IMR-90 (cell line): ENCODE results near the gene ANKRD24. TPM values are rescaled to one million over a fixed set of nuclear protein-coding genes. Genes with fewer than 3 reads are reported as not detected.

Experiments
- ATAC-seq: fragments of 200-7000 bp; cut with Tn5 transposase; 2 replicates; pipeline ENCODE4 v1.9.1; 2020; ENCODE audit warnings: low read depth, mild to moderate bottlenecking, moderate library complexity
- BruUV-seq: library from RNA; stranded (reverse); fragments of 400-500 nt; replicated peaks from 2 replicates; lab custom pipeline; 2021; lab: Mats Ljungman, UMichigan
- CTCF ChIA-PET: fragments of 300-600 bp; formaldehyde crosslinking; extraction: SDS; loops from one replicate; lab custom pipeline; 2021; ENCODE audit warnings: antibody characterized with exemption; lab: Yijun Ruan, JAX
- POLR2A ChIA-PET: fragments of 300-600 bp; sonication (Branson Sonifier 250); formaldehyde crosslinking; loops from one replicate; lab custom pipeline; 2022; ENCODE audit warnings: antibody characterized with exemption; ENCODE audit not compliant: unreplicated experiment; lab: Charles Lee
- DNase-seq: peaks from one replicate; pipeline ENCODE4 v3.0.0; 2013
- H2AFZ ChIP-seq: replicated peaks from 2 replicates; pipeline ENCODE3; 2013; ENCODE audit warnings: low read length, mild to moderate bottlenecking; ENCODE audit not compliant: poor library complexity
- H2AK5ac ChIP-seq: 2 replicates; pipeline ENCODE4 v1.6.1; 2013; ENCODE audit warnings: low read depth, low read length, inconsistent platforms
- H2AK9ac ChIP-seq: replicated peaks from 2 replicates; pipeline ENCODE3; 2013; ENCODE audit warnings: mild to moderate bottlenecking, low read depth, low read length, moderate library complexity; ENCODE audit not compliant: poor library complexity
- H2BK120ac ChIP-seq: 2 replicates; pipeline ENCODE4 v1.6.1; 2013; ENCODE audit warnings: low read depth, low read length, inconsistent platforms
- H2BK15ac ChIP-seq: 3 replicates; pipeline ENCODE4 v1.6.1; 2013; ENCODE audit warnings: low read depth, low read length, inconsistent platforms
- H2BK20ac ChIP-seq: 2 replicates; pipeline ENCODE4 v1.6.1; 2013; ENCODE audit warnings: low read depth, mild to moderate bottlenecking, inconsistent platforms, low read length, moderate library complexity
- H2BK5ac ChIP-seq: 2 replicates; pipeline ENCODE4 v1.6.1; 2013; ENCODE audit warnings: mild to moderate bottlenecking, low read depth, low read length, inconsistent platforms; ENCODE audit not compliant: poor library complexity, severe bottlenecking
- H3K14ac ChIP-seq: replicated peaks from 2 replicates; pipeline ENCODE4 v1.6.1; 2013; ENCODE audit warnings: low read depth, low read length, inconsistent platforms
- H3K18ac ChIP-seq: 2 replicates; pipeline ENCODE4 v1.6.1; 2013; ENCODE audit warnings: low read depth, low read length, control low read depth
- H3K23ac ChIP-seq: 2 replicates; pipeline ENCODE4 v1.6.1; 2013; ENCODE audit warnings: low read depth, low read length, inconsistent platforms
- H3K27ac ChIP-seq: 2 replicates; pipeline ENCODE4 v1.5.1; 2013; ENCODE audit warnings: mild to moderate bottlenecking, control low read depth, low read length; ENCODE audit not compliant: insufficient read depth
- H3K27me3 ChIP-seq: 2 replicates; pipeline ENCODE4 v1.6.1; 2013; ENCODE audit warnings: low read length; ENCODE audit not compliant: control insufficient read depth, insufficient read depth
- H3K36me3 ChIP-seq: 2 replicates; pipeline ENCODE4 v1.6.1; 2013; ENCODE audit warnings: low read length, mixed read lengths; ENCODE audit not compliant: control insufficient read depth, insufficient read depth
- H3K4ac ChIP-seq: 2 replicates; pipeline ENCODE4 v1.6.1; 2013; ENCODE audit warnings: low read depth, low read length, inconsistent platforms
- H3K4me1 ChIP-seq: 2 replicates; pipeline ENCODE4 v1.6.1; 2013; ENCODE audit warnings: low read length, mixed read lengths; ENCODE audit not compliant: control insufficient read depth, insufficient read depth
- H3K4me2 ChIP-seq: 2 replicates; pipeline ENCODE4 v1.6.1; 2013; ENCODE audit warnings: low read depth, mild to moderate bottlenecking, control low read depth, low read length, moderate library complexity
- H3K4me3 ChIP-seq: 2 replicates; pipeline ENCODE4 v1.5.1; 2013; ENCODE audit warnings: low read depth, mild to moderate bottlenecking, control low read depth, low read length, moderate library complexity; ENCODE audit not compliant: insufficient read depth
- H3K56ac ChIP-seq: 2 replicates; pipeline ENCODE4 v1.6.1; 2013; ENCODE audit warnings: low read length, inconsistent platforms; ENCODE audit not compliant: insufficient read depth; ENCODE audit errors: extremely low read depth
- H3K79me1 ChIP-seq, 2 experiments: 2 replicates each; pipeline ENCODE4 v1.6.1; 2013; ENCODE audit warnings: low read length in 2 of 2, inconsistent platforms in 1 of 2, low read depth in 1 of 2
- H3K9ac ChIP-seq: 2 replicates; pipeline ENCODE4 v1.6.1; 2013; ENCODE audit warnings: low read depth, low read length, control low read depth
- H3K9me1 ChIP-seq: 2 replicates; pipeline ENCODE4 v1.6.1; 2013; ENCODE audit warnings: low read length, inconsistent platforms; ENCODE audit not compliant: insufficient read depth
- H3K9me3 ChIP-seq: 2 replicates; pipeline ENCODE4 v1.6.1; 2013; ENCODE audit warnings: low read length; ENCODE audit not compliant: control insufficient read depth, insufficient read depth
- H4K20me1 ChIP-seq: 2 replicates; pipeline ENCODE4 v1.6.1; 2013; ENCODE audit warnings: low read length, inconsistent platforms; ENCODE audit not compliant: insufficient read depth
- H4K5ac ChIP-seq: 2 replicates; pipeline ENCODE4 v1.6.1; 2013; ENCODE audit warnings: mild to moderate bottlenecking, low read depth, low read length, control low read depth
- H4K8ac ChIP-seq, 2 experiments: 2 replicates each; pipeline ENCODE4 v1.6.1; 2013; ENCODE audit warnings: low read depth in 2 of 2, low read length in 2 of 2, control low read depth in 1 of 2, inconsistent platforms in 1 of 2
- H4K91ac ChIP-seq: 2 replicates; pipeline ENCODE4 v1.6.1; 2013; ENCODE audit warnings: low read depth, low read length, inconsistent platforms; ENCODE audit not compliant: insufficient read depth
- BHLHE40 ChIP-seq: fragments of 150-350 bp; IDR thresholded peaks from 2 replicates; pipeline ENCODE4 v1.6.1; 2016; ENCODE audit warnings: mild to moderate bottlenecking, low read depth, low read length
- CEBPB ChIP-seq: IDR thresholded peaks from 2 replicates; pipeline ENCODE4 v1.6.1; 2012; ENCODE audit warnings: low read depth, low read length, improper control_type of control experiment
- CHD1 ChIP-seq: IDR thresholded peaks from 2 replicates; pipeline ENCODE4 v1.6.1; 2012; ENCODE audit warnings: low read depth, low read length, improper control_type of control experiment
- FOS ChIP-seq: fragments of 150-350 bp; IDR thresholded peaks from 2 replicates; pipeline ENCODE4 v1.6.1; 2016; ENCODE audit warnings: low read depth, low read length
- MAFK ChIP-seq: IDR thresholded peaks from 2 replicates; pipeline ENCODE4 v1.6.1; 2012; ENCODE audit warnings: low read depth, low read length, improper control_type of control experiment
- MAZ ChIP-seq: IDR thresholded peaks from 2 replicates; pipeline ENCODE4 v1.6.1; 2012; ENCODE audit warnings: low read depth, mild to moderate bottlenecking, low read length, improper control_type of control experiment, moderate library complexity, borderline replicate concordance
- MXI1 ChIP-seq: IDR thresholded peaks from 2 replicates; pipeline ENCODE4 v1.6.1; 2012; ENCODE audit warnings: low read depth, mild to moderate bottlenecking, low read length, moderate library complexity, borderline replicate concordance
- NFE2L2 ChIP-seq: fragments of 150-350 bp; IDR thresholded peaks from 2 replicates; pipeline ENCODE4 v1.6.1; 2016; ENCODE audit warnings: low read depth, mild to moderate bottlenecking, low read length
- POLR2A ChIP-seq: IDR thresholded peaks from 2 replicates; pipeline ENCODE4 v1.6.1; 2012; ENCODE audit warnings: mild to moderate bottlenecking, low read depth, low read length
- RAD21 ChIP-seq: IDR thresholded peaks from 2 replicates; pipeline ENCODE4 v1.6.1; 2012; ENCODE audit warnings: low read length, improper control_type of control experiment
- RCOR1 ChIP-seq: IDR thresholded peaks from 2 replicates; pipeline ENCODE4 v1.6.1; 2012; ENCODE audit warnings: mild to moderate bottlenecking, low read length, improper control_type of control experiment; ENCODE audit not compliant: insufficient replicate concordance
- SMC3 ChIP-seq: fragments of 150-350 bp; IDR thresholded peaks from 2 replicates; pipeline ENCODE4 v1.6.1; 2016; ENCODE audit warnings: low read depth, mild to moderate bottlenecking, antibody characterized with exemption, low read length, moderate library complexity
- WGBS, 2 experiments: methylation state at CpG; one replicate each; pipeline versions ENCODE4 v1.1.5 to v1.1.7; 2013; ENCODE audit warnings: missing lambda C conversion rate in 2 of 2; ENCODE audit not compliant: insufficient read length in 1 of 2; ENCODE audit errors: extremely low coverage in 2 of 2; 5-methylcytosine and 5-hydroxymethylcytosine counted together
- dilution Hi-C: fragments of 300-500 bp; cut with HindIII; formaldehyde crosslinking; loops from one replicate; pipeline ENCODE4 v1.14.3; 2018; ENCODE audit warnings: low sequenced_read_pairs; ENCODE audit not compliant: unreplicated experiment
- in situ Hi-C: fragments of 300-500 bp; cut with MboI; formaldehyde crosslinking; loops from 3 replicates; pipeline ENCODE4 v1.14.3; 2019; ENCODE audit warnings: low sequenced_read_pairs, inconsistent platforms, mixed read lengths
- intact Hi-C: fragments of 100-400 bp; cut with micrococcal nuclease; formaldehyde crosslinking; loops from 2 replicates; pipeline ENCODE4 v1.10.0; 2022
- polyA plus RNA-seq, 3 experiments: library from polyadenylated mRNA; depleted of rRNA; stranded (reverse); fragments of >200 nt; gene quantifications; 2 replicates each; pipeline ENCODE4 v1.2.3, GENCODE V29; 2012; ENCODE audit warnings: low replicate concordance in 1 of 3
- total RNA-seq: library from RNA; depleted of rRNA; stranded (reverse); fragments of >200 nt; gene quantifications from 2 replicates; pipeline ENCODE4 v1.2.3, GENCODE V29; 2012
- TF ChIP-seq, protein P1 (sequence below): fragments of 150-350 bp; IDR thresholded peaks from 2 replicates; pipeline ENCODE4 v1.6.1; 2017; ENCODE audit warnings: mild to moderate bottlenecking, antibody characterized with exemption, low read length, low read depth
- TF ChIP-seq, protein P2 (sequence below): conservative IDR thresholded peaks from 2 replicates; pipeline ENCODE4 v1.5.1; 2012; ENCODE audit warnings: mild to moderate bottlenecking, low read depth, low read length, improper control_type of control experiment

The ANKRD24 gene
- total and polyA plus RNA-seq, 2 of the 4 experiments (the other 2 are of a cell fraction), result 0.18 to 0.21 TPM

GRCh38 chr19:4232614-4233281 lies 50.3 kb downstream of the ANKRD24 start:
- Histone ChIP-seq H4K91ac (no peak overlapping the region), H3K27ac (no peak overlapping the region), H3K79me1 (no peaks in the 10 kb centered on the region), H2AFZ (peak overlapping the region; percentile 51), H3K14ac (no peak overlapping the region), H3K18ac (no peak overlapping the region), H3K27me3 (peaks cover 12% of the 10 kb centered on the region), H4K5ac (no peak overlapping the region), H2AK5ac (no peak overlapping the region), H3K56ac (no peak overlapping the region), H3K9ac (no peak overlapping the region), H3K23ac (no peak overlapping the region), H3K36me3 (no peaks in the 10 kb centered on the region), H3K4me3 (no peak overlapping the region), H2BK15ac (no peak overlapping the region), H3K9me3 (no peaks in the 10 kb centered on the region), H4K8ac (no peak overlapping the region), H3K4ac (no peak overlapping the region), H3K4me1 (peaks cover 8% of the 10 kb centered on the region; the same call in 1 of the 2 replicates), H2BK5ac (no peak overlapping the region), H3K9me1 (no peaks in the 10 kb centered on the region; the same call in 1 of the 2 replicates), H3K4me2 (no peak overlapping the region), H2BK120ac (no peak overlapping the region), H2BK20ac (no peak overlapping the region), H4K20me1 (no peaks in the 10 kb centered on the region), H2AK9ac (no peak overlapping the region)
- intact Hi-C loops (no loop called here), dilution Hi-C loops (no loop called here), in situ Hi-C loops (no loop called here)
- 52 to 100% methylated on average over 1 to 16 of the region's 21 CpGs for WGBS, 2 experiments
- TF ChIP-seq BHLHE40 (no peak), POLR2A (no peak), MXI1 (no peak), RAD21 (no peak), SMC3 (no peak), MAFK (no peak), FOS (no peak), CEBPB (no peak), MAZ (no peak), NFE2L2 (no peak), RCOR1 (no peak), CHD1 (no peak)
- TF ChIP-seq, protein P1, sequence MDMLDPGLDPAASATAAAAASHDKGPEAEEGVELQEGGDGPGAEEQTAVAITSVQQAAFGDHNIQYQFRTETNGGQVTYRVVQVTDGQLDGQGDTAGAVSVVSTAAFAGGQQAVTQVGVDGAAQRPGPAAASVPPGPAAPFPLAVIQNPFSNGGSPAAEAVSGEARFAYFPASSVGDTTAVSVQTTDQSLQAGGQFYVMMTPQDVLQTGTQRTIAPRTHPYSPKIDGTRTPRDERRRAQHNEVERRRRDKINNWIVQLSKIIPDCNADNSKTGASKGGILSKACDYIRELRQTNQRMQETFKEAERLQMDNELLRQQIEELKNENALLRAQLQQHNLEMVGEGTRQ, result no peak
- TF ChIP-seq, protein P2, sequence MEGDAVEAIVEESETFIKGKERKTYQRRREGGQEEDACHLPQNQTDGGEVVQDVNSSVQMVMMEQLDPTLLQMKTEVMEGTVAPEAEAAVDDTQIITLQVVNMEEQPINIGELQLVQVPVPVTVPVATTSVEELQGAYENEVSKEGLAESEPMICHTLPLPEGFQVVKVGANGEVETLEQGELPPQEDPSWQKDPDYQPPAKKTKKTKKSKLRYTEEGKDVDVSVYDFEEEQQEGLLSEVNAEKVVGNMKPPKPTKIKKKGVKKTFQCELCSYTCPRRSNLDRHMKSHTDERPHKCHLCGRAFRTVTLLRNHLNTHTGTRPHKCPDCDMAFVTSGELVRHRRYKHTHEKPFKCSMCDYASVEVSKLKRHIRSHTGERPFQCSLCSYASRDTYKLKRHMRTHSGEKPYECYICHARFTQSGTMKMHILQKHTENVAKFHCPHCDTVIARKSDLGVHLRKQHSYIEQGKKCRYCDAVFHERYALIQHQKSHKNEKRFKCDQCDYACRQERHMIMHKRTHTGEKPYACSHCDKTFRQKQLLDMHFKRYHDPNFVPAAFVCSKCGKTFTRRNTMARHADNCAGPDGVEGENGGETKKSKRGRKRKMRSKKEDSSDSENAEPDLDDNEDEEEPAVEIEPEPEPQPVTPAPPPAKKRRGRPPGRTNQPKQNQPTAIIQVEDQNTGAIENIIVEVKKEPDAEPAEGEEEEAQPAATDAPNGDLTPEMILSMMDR, result no peak
- POLR2A ChIA-PET, result no interaction called here
- CTCF ChIA-PET, result no interaction called here
- DNase-seq, result no peak
- no TSS peak for BruUV-seq
- no peak for ATAC-seq
